Measurements from ENCODE around the gene SLF2.

The SLF2 gene

DNA sequence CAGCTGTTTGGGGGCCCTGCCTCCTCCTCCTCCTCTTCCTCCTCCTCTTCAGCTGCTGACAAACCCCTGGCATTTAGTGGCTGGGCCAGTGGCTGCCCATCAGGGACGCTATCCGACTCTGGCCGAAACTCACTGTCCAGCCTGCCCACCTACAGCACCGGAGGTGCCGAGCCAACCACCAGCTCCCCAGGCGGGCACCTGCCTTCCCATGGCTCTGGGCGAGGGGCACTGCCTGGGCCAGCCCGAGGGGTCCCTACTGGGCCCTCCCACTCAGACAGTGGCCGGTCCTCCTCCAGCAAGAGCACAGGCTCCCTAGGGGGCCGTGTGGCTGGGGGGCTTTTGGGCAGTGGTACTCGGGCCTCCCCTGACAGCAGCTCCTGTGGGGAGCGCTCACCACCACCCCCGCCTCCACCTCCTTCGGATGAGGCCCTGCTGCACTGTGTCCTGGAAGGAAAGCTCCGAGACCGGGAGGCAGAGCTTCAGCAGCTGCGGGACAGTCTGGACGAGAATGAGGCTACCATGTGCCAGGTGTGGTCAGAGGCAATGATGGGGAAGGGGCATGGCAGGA, 91.0 kb downstream of the SLF2 start:
- DNase-seq = no peak

DNA sequence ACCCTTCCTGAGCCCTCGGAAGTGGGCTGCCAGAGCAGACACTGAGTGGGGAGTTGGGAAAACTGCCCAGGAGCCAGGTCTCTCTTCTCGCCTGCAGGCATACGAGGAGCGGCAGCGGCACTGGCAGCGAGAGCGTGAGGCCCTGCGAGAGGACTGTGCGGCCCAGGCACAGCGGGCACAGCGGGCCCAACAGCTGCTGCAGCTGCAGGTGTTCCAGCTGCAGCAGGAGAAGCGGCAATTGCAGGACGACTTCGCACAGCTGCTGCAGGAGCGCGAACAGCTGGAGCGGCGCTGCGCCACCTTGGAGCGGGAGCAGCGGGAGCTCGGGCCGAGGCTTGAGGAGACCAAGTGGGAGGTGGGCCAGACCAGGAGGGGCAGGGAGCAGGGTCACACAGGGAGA, 92.6 kb downstream of the SLF2 start:
- DNase-seq = no peak

DNA sequence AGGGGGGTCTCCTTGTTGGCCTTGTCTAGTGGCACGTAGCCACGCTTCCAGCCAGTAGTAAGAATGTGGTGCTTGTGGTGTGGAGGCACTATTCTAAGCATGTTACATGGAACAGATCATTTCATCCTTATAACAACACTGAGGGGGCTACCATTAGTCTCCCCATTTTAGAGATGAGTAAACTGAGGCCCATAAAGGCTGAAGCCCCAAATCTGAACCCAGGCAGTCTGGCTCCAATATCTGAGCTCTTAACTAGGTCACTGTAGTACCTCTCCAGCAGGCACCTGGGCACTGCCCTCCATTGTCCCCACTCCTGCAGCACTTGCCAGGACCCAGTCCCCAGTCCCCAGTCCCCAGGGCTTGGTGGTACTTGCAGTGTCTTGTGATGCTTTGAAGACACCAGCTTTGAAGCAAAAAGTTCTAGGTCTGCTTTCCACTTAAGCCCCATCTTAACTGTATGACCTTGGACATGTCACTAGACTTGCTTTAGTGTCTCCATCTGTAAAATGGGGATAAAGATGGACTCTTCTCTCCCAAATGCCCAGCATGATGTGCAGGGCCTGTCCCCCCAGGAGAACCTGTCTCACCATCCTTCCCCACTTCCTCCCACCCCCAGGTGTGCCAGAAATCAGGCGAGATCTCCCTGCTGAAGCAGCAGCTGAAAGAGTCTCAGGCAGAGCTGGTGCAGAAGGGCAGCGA, 93.3 kb downstream of the SLF2 start:
- no peak for DNase-seq

DNA sequence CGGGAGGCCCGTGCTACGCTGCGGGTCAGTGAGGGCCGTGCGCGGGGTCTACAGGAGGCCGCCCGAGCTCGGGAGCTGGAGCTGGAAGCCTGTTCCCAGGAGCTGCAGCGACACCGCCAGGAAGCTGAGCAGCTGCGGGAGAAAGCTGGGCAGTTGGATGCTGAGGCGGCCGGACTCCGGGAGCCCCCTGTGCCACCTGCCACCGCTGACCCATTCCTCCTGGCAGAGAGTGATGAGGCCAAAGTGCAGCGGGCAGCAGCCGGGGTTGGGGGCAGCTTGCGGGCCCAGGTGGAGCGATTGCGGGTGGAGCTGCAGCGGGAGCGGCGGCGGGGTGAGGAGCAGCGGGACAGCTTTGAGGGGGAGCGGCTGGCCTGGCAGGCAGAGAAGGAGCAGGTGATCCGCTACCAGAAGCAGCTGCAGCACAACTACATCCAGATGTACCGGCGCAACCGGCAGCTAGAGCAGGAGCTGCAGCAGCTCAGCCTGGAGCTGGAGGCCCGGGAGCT, 93.9 kb downstream of the SLF2 start:
- no peak for DNase-seq

DNA sequence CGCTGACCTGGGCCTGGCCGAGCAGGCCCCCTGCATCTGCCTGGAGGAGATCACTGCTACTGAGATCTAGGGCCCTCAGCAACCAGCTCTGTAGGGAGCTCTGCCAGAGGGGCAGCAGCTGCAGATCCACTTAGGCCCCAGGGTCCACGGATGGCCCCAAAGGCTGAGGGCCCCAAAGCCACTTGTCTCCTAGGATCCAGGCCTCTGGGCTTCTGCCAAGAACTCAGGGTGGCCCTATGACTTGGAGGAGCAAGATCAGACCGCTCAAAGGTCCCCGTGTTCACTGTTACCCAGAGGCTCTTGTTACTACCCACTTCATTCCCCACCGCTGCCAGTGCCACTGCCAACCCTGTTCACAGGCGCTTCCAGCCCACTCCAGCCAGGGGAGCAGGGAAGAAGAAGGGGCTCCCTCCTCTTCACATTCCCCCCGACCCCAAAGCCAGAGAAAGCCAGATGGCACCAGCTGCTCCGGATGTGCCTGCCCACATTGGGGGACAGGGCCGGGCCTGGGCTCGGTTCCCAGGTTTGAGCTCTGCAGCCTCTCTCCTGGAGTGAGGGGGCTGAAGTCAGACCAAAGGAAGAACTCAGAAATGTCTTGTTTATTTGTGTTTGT, 94.4 kb downstream of the SLF2 start:
- DNase-seq = no peak

DNA sequence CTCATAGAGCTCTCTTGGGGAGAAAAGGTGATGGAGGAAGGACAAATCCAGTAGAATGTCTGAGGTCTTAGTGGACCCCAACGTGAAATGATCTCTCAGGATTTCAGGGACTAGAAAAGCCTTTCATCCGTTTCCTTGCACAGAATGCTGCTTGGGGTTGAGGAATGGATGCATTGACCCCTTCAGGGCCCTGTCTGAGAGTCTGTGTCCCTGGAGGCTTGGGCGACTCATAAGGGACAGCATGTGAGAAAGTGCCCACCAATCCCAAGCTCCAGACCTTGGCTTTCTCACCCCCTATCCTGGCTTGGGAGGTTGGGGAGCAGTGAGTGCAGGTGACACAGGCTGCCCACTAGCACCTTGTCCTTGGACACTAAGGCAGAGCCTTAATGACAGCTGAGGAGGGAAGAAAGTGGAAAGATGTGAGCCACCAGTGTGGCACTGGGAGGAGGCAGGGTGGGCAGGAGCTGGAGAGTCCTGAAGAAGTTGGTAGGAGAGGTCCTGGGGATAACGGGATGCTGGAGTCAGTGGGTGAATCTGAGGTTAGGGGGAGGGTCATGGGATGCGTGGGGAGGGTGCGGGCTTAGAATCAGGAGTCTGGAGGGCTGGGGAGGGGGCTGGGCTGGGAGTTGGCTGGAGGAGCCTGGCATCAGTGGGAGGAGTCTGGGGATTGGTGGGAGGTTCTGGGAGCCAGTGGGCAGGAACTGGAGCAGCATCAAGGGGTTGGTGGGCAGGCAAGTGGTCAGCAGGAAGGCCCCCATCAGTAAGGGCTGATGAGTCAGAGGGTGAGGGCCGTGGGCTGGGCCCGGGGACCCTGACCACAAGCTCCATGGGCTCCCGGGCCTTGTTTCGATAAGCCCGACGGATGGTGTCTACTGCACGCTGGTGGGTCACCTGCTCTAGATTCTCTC, 95.4 kb downstream of the SLF2 start:
- DNase-seq = no peak

GRCh38 chr10:101008823-101009423, 96.2 kb downstream of the SLF2 start:
- DNase-seq = no peak

GRCh38 chr10:101010329-101010728, 97.6 kb downstream of the SLF2 start:
- no peak for DNase-seq

- no peak for DNase-seq
These were observed 99.0 kb downstream of the SLF2 start for GRCh38 chr10:101011517-101012423.

DNA sequence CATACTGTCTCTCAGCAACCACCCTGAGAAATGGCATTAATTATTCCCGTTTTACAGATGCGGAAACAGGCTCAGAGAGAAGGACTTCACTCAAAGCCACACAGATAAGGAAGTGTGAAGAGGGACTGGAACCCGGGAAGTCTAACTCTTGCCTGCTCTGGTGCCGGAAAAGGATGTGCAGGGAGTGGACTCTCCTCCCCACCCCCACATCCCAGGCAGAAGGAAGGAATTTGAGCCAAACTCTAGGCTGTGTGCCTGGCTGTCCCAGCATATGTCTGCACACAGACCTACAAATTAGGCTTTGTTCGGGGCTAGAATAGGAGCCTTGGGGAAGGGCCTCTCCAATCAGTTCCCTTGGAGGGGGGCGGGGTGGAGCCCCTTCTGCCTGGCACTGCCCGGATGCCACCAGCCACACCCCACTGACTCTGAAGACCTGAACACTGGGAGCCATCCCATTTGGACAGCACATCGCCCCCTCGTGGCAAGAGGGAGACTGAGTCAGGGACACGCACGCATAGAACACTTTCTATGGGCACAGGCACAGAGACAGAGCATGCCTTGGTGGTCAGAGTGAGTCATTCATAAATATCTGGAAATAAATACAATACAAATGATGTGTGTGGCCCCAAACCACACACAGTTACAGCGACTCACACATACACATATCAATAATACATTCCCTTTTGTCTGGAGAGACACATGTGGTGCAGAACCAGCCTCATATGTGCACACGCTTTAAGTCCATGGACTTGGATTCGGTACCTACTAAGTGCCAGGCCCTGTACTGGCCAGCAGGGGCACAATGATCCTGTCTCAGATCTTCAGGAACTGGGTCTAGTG, 100.0 kb downstream of the SLF2 start:
- peak; percentile 92 for DNase-seq

DNA sequence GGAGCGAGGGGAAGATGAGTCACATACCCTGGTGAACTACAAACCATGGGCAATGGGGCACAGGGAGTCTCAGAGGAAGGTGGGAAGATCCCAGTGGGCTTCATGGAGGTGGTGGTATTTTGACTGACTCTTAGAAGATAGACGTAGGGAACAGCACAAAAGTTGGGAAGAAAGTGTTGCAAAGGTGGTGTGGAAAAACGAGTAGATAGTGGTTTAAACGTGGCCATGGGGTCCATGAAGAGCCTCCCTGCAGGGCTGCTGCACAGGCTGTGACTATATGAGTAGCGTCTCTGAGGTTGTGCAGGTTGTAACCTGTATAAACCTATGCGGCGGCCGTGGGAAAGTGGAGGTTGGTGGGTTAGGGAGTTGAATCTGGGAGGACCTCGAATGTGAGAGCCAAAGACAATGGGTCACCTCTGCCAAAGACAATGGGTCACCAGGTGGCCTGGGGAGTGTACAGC, 100.6 kb downstream of the SLF2 start:
- DNase-seq = no peak

- peak; percentile 90 for DNase-seq
These were observed 101.6 kb downstream of the SLF2 start for GRCh38 chr10:101014230-101014884.
